Keratinocyte (primary cell): ENCODE data around the gene SCNN1B. TPM values are rescaled to one million over a fixed set of nuclear protein-coding genes. Genes with fewer than 3 reads are reported as not detected.

Experiments used
- DNase-seq: peaks from one replicate; pipeline ENCODE4 v3.0.0-alpha.2; 2011; ENCODE audit warnings: low read depth, missing footprints, low spot score
- FAIRE-seq: peaks from 2 replicates; lab custom pipeline; 2011; peaks lifted over from hg19 to GRCh38; lab: Jason Lieb, UNC
- H2AFZ ChIP-seq: 2 replicates; pipeline ENCODE4 v1.6.0; 2012; ENCODE audit warnings: low read length, control low read depth, inconsistent platforms; ENCODE audit not compliant: control insufficient read depth
- H3K27ac ChIP-seq: 2 replicates; pipeline ENCODE4 v1.5.1; 2011; ENCODE audit warnings: low read length; ENCODE audit not compliant: control insufficient read depth, insufficient read depth
- H3K27me3 ChIP-seq: 3 replicates; pipeline ENCODE4 v1.6.0; 2011; ENCODE audit warnings: low read length; ENCODE audit not compliant: control insufficient read depth, insufficient read depth; ENCODE audit errors: extremely low read depth
- H3K36me3 ChIP-seq, 2 experiments: 2 replicates in 1 of 2; 3 replicates in 1 of 2; pipeline ENCODE4 v1.5.1; 2011; ENCODE audit warnings: low read length in 2 of 2, mild to moderate bottlenecking in 1 of 2; ENCODE audit not compliant: control insufficient read depth in 2 of 2, insufficient read depth in 2 of 2; ENCODE audit errors: extremely low read depth in 1 of 2
- H3K4me1 ChIP-seq: 3 replicates; pipeline ENCODE4 v1.5.1; 2011; ENCODE audit warnings: low read length; ENCODE audit not compliant: control insufficient read depth, insufficient read depth; ENCODE audit errors: extremely low read depth
- H3K4me2 ChIP-seq: 3 replicates; pipeline ENCODE4 v1.6.0; 2011; ENCODE audit warnings: low read depth, low read length; ENCODE audit not compliant: control insufficient read depth, insufficient read depth; ENCODE audit errors: extremely low read depth
- H3K4me3 ChIP-seq, 3 experiments: fragments of 200-600 bp in 1 of 3; sonication (generic) in 1 of 3; 2 replicates in 2 of 3; 3 replicates in 1 of 3; pipeline ENCODE4 v1.5.1; 2011 to 2016; ENCODE audit warnings: low read length in 3 of 3, mild to moderate bottlenecking in 3 of 3, control low read depth in 2 of 3, inconsistent platforms in 1 of 3, low read depth in 1 of 3, mixed read lengths in 1 of 3, mixed run types in 1 of 3, moderate library complexity in 1 of 3; ENCODE audit not compliant: control insufficient read depth in 2 of 3, insufficient read depth in 2 of 3; ENCODE audit errors: extremely low read depth in 1 of 3
- H3K79me2 ChIP-seq: 2 replicates; pipeline ENCODE4 v1.6.0; 2012; ENCODE audit warnings: low read length; ENCODE audit not compliant: control insufficient read depth, insufficient read depth
- H3K9ac ChIP-seq: 3 replicates; pipeline ENCODE4 v1.6.0; 2011; ENCODE audit warnings: low read length; ENCODE audit not compliant: control insufficient read depth, insufficient read depth; ENCODE audit errors: extremely low read depth
- H3K9me1 ChIP-seq: 3 replicates; pipeline ENCODE4 v1.6.0; 2011; ENCODE audit warnings: low read length; ENCODE audit not compliant: control insufficient read depth, insufficient read depth; ENCODE audit errors: extremely low read depth
- H3K9me3 ChIP-seq: 2 replicates; pipeline ENCODE4 v1.5.1; 2012; ENCODE audit warnings: low read depth, low read length; ENCODE audit not compliant: control insufficient read depth
- H4K20me1 ChIP-seq: 3 replicates; pipeline ENCODE4 v1.6.0; 2011; ENCODE audit warnings: low read length; ENCODE audit not compliant: control insufficient read depth, insufficient read depth; ENCODE audit errors: extremely low read depth
- EZH2 ChIP-seq: IDR thresholded peaks from one replicate; pipeline ENCODE4 v1.6.1; 2012; ENCODE audit warnings: inconsistent platforms, mild to moderate bottlenecking, low read length, moderate library complexity
- dilution Hi-C: fragments of 300-500 bp; cut with MboI; formaldehyde crosslinking; loops from one replicate; pipeline ENCODE4 v1.7.0; 2020; ENCODE audit warnings: low sequenced_read_pairs; ENCODE audit not compliant: extremely low pct_ligation_motif_present
- polyA plus RNA-seq, 5 experiments: library from polyadenylated mRNA; depleted of rRNA in 3 of 5; stranded (reverse) in 3 of 5; stranded (forward) in 1 of 5; unstranded in 1 of 5; fragments of >200 nt; gene quantifications; 1 replicate in 1 of 5; 2 replicates in 3 of 5; 3 replicates in 1 of 5; pipeline versions ENCODE4 v1.2.1 to v1.2.3, GENCODE V29; 2011 to 2012; ENCODE audit warnings: missing spikeins in 2 of 5, low read depth in 1 of 5, low replicate concordance in 1 of 5
- TF ChIP-seq, protein P1 (sequence below), 3 experiments: IDR thresholded peaks in 1 of 3; conservative IDR thresholded peaks in 1 of 3; optimal IDR thresholded peaks in 1 of 3; 2 replicates in 2 of 3; 3 replicates in 1 of 3; pipeline versions ENCODE3 to v1.5.1; 2011; ENCODE audit warnings: low read length in 3 of 3, mild to moderate bottlenecking in 3 of 3, moderate library complexity in 2 of 3, control low read depth in 1 of 3, inconsistent platforms in 1 of 3; ENCODE audit not compliant: insufficient read depth in 2 of 3; ENCODE audit errors: extremely low read depth in 1 of 3

Gene SCNN1B
- polyA plus RNA-seq, 1 donor (not counting 4 experiments of a cell fraction or from before 2014, with no cell fraction given) = 0.92 TPM

GRCh38 chr16:23276821-23277220 is 25.3 kb upstream of the SCNN1B start:
- Histone ChIP-seq H3K36me3 (no peaks in the 10 kb centered on the region), H3K9ac (no peak overlapping the region)
- FAIRE-seq = peak; percentile 73

GRCh38 chr16:23278031-23278430 is 24.1 kb upstream of the SCNN1B start:
- Histone ChIP-seq H3K27me3 (no peaks in the 10 kb centered on the region), H3K4me1 (peaks cover 39% of the 10 kb centered on the region), H3K36me3 (no peaks in the 10 kb centered on the region), H3K9me3 (no peaks in the 10 kb centered on the region), H3K79me2 (no peaks in the 10 kb centered on the region), H4K20me1 (no peaks in the 10 kb centered on the region), H2AFZ (peak overlapping the region; percentile 74), H3K4me2 (peak overlapping the region; percentile 81), H3K4me3 (peak overlapping the region; percentile 15 to 52 (median 43)), H3K9me1 (no peaks in the 10 kb centered on the region), H3K27ac (peak overlapping the region; percentile 28), H3K9ac (peak overlapping the region; percentile 35)
- TF ChIP-seq, protein P1, sequence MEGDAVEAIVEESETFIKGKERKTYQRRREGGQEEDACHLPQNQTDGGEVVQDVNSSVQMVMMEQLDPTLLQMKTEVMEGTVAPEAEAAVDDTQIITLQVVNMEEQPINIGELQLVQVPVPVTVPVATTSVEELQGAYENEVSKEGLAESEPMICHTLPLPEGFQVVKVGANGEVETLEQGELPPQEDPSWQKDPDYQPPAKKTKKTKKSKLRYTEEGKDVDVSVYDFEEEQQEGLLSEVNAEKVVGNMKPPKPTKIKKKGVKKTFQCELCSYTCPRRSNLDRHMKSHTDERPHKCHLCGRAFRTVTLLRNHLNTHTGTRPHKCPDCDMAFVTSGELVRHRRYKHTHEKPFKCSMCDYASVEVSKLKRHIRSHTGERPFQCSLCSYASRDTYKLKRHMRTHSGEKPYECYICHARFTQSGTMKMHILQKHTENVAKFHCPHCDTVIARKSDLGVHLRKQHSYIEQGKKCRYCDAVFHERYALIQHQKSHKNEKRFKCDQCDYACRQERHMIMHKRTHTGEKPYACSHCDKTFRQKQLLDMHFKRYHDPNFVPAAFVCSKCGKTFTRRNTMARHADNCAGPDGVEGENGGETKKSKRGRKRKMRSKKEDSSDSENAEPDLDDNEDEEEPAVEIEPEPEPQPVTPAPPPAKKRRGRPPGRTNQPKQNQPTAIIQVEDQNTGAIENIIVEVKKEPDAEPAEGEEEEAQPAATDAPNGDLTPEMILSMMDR (optimal IDR thresholded peaks at IDR 0.05 in 1 of 3, IDR thresholded peaks at IDR 0.05 in 1 of 3, conservative IDR thresholded peaks at IDR 0.05 in 1 of 3; ENCODE audit: extremely low read depth in 1 of 3, insufficient read depth in 2 of 3, low read length in 3 of 3) = no peak
- TF ChIP-seq EZH2 = no peak
- DNase-seq (no peak), FAIRE-seq (peak; percentile 75)
- dilution Hi-C loops = no loop called here

More at GRCh38 chr16:23276821-23277220, 25.3 kb upstream of the SCNN1B start:
- Histone ChIP-seq H3K27me3 (no peaks in the 10 kb centered on the region), H2AFZ (no peak overlapping the region), H3K27ac (no peak overlapping the region), H3K9me3 (no peaks in the 10 kb centered on the region), H3K4me2 (no peak overlapping the region), H3K9me1 (no peaks in the 10 kb centered on the region), H3K4me3 (no peak overlapping the region), H4K20me1 (no peaks in the 10 kb centered on the region), H3K79me2 (no peaks in the 10 kb centered on the region), H3K4me1 (peaks cover 33% of the 10 kb centered on the region)
- TF ChIP-seq, protein P1 (optimal IDR thresholded peaks at IDR 0.05 in 1 of 3, IDR thresholded peaks at IDR 0.05 in 1 of 3, conservative IDR thresholded peaks at IDR 0.05 in 1 of 3; ENCODE audit: extremely low read depth in 1 of 3, insufficient read depth in 2 of 3, low read length in 3 of 3) = no peak
- no peak for TF ChIP-seq EZH2
- DNase-seq = no peak
- dilution Hi-C loops = no loop called here
